GM10266 (cell line): Measurements from ENCODE around the gene AUTS2.
A peak's percentile ranks its signal among the peaks of the same experiment; 100 is the strongest.

Experiments used
- DNase-seq: peaks from one replicate; pipeline ENCODE4 v3.0.0; 2012; ENCODE audit errors: extremely low spot score
- CTCF ChIP-seq: IDR thresholded peaks from 2 replicates; pipeline ENCODE4 v1.5.1; 2012; ENCODE audit warnings: mild to moderate bottlenecking, low read depth; ENCODE audit not compliant: control insufficient read depth, insufficient read depth; ENCODE audit errors: missing control alignments

AUTS2 gene

GRCh38 chr7:70178787-70179186 is 580.5 kb downstream of the AUTS2 start:
- no peak for TF ChIP-seq CTCF
- DNase-seq: no peak

- DNase-seq: no peak
- TF ChIP-seq CTCF: no peak
Measured at GRCh38 chr7:70182521-70182920, 584.2 kb downstream of the AUTS2 start.

GRCh38 chr7:70183278-70183677 is 585.0 kb downstream of the AUTS2 start:
- no peak for DNase-seq
- no peak for TF ChIP-seq CTCF

- TF ChIP-seq CTCF: no peak
- DNase-seq: no peak
Measured at GRCh38 chr7:70188901-70189650, 590.8 kb downstream of the AUTS2 start.

- TF ChIP-seq CTCF: no peak
- no peak for DNase-seq
Measured at GRCh38 chr7:70189776-70190175, 591.5 kb downstream of the AUTS2 start.

GRCh38 chr7:70190281-70190680 is 592.0 kb downstream of the AUTS2 start:
- DNase-seq: no peak
- TF ChIP-seq CTCF: no peak

GRCh38 chr7:70193514-70193913 is 595.2 kb downstream of the AUTS2 start:
- DNase-seq: peak; percentile 12
- TF ChIP-seq CTCF: no peak
